Measurements from ENCODE around the gene CNOT8. TPM values are rescaled to one million over a fixed set of nuclear protein-coding genes. Genes with fewer than 3 reads are reported as not detected.
A peak's percentile ranks its signal among the peaks of the same experiment; 100 is the strongest.

CNOT8 gene
- total RNA-seq, 4 donors from 2014 or later, result 55.3 to 83.5 (median 76.6) TPM

- no peaks in the 10 kb centered on the region for H3K27me3 ChIP-seq
- H3K4me1 ChIP-seq, result peaks cover 25% of the 10 kb centered on the region
- WGBS, result 87% methylated on average over 5 of the region's 5 CpGs
- no peaks in the 10 kb centered on the region for H3K36me3 ChIP-seq
- no peak for DNase-seq (ENCODE audit: low spot score in 2 of 2)
- H3K4me3 ChIP-seq, result no peak overlapping the region
- H3K27ac ChIP-seq, result no peak overlapping the region
- no peaks in the 10 kb centered on the region for H3K9me3 ChIP-seq
- TF ChIP-seq, protein P1, sequence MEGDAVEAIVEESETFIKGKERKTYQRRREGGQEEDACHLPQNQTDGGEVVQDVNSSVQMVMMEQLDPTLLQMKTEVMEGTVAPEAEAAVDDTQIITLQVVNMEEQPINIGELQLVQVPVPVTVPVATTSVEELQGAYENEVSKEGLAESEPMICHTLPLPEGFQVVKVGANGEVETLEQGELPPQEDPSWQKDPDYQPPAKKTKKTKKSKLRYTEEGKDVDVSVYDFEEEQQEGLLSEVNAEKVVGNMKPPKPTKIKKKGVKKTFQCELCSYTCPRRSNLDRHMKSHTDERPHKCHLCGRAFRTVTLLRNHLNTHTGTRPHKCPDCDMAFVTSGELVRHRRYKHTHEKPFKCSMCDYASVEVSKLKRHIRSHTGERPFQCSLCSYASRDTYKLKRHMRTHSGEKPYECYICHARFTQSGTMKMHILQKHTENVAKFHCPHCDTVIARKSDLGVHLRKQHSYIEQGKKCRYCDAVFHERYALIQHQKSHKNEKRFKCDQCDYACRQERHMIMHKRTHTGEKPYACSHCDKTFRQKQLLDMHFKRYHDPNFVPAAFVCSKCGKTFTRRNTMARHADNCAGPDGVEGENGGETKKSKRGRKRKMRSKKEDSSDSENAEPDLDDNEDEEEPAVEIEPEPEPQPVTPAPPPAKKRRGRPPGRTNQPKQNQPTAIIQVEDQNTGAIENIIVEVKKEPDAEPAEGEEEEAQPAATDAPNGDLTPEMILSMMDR (IDR thresholded peaks at IDR 0.05), result no peak
- TF ChIP-seq EP300 (IDR thresholded peaks at IDR 0.05) (no peak), POLR2AphosphoS5 (IDR thresholded peaks at IDR 0.05) (no peak), POLR2A (IDR thresholded peaks at IDR 0.05) (no peak)
These were observed 13.6 kb upstream of the CNOT8 start for GRCh38 chr5:154844809-154845208.

DNA sequence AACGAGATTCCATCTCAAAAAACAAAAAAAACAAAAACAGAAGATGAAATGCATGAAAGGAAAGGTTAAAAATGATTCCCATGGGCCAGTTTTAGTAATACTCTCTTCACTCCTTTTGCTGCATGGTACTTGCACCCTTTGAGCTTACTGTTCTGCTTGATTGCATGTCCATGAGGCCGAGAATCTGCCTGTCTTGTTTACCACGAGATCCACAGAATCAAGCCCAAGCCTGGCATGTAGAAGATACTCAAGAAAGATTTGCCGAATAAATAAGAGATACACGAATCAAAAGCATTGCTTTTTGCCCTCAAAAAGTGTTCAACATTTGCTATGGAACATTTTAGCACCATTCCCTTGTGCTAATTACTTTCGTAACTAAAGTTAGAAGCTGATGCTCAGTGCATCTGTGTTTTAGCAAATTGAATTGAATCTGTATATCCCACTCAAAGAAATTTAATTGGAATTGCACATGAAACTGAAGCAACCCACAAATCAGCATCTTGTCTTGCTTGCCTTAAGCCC lies 9.1 kb upstream of the CNOT8 start:
- no peaks in the 10 kb centered on the region for H3K27me3 ChIP-seq
- no peaks in the 10 kb centered on the region for H3K9me3 ChIP-seq
- H3K4me1 ChIP-seq, result peaks cover 38% of the 10 kb centered on the region
- WGBS, result 63% methylated on average over 6 of the region's 6 CpGs
- TF ChIP-seq, protein P1 (IDR thresholded peaks at IDR 0.05), result no peak
- TF ChIP-seq POLR2A (IDR thresholded peaks at IDR 0.05) (no peak), EP300 (IDR thresholded peaks at IDR 0.05) (no peak), POLR2AphosphoS5 (IDR thresholded peaks at IDR 0.05) (no peak)
- DNase-seq (ENCODE audit: low spot score in 2 of 2), result no peak
- H3K36me3 ChIP-seq, result no peaks in the 10 kb centered on the region
- H3K4me3 ChIP-seq, result peak overlapping the region; percentile 57
- peak overlapping the region; percentile 89 for H3K27ac ChIP-seq

- Histone ChIP-seq H3K4me1 (peaks cover 35% of the 10 kb centered on the region), H3K36me3 (no peaks in the 10 kb centered on the region), H3K27me3 (no peaks in the 10 kb centered on the region), H3K4me3 (peak overlapping the region; percentile 57), H3K9me3 (no peaks in the 10 kb centered on the region), H3K27ac (peak overlapping the region; percentile 89)
- 28% methylated on average over 2 of the region's 2 CpGs for WGBS
- DNase-seq (ENCODE audit: low spot score in 2 of 2), result no peak
- no peak for TF ChIP-seq POLR2AphosphoS5 (IDR thresholded peaks at IDR 0.05)
- no peak for TF ChIP-seq EP300 (IDR thresholded peaks at IDR 0.05)
- TF ChIP-seq, protein P1 (IDR thresholded peaks at IDR 0.05), result no peak
- TF ChIP-seq POLR2A (IDR thresholded peaks at IDR 0.05), result no peak
These were observed 8.6 kb upstream of the CNOT8 start for GRCh38 chr5:154849791-154850201.

DNA sequence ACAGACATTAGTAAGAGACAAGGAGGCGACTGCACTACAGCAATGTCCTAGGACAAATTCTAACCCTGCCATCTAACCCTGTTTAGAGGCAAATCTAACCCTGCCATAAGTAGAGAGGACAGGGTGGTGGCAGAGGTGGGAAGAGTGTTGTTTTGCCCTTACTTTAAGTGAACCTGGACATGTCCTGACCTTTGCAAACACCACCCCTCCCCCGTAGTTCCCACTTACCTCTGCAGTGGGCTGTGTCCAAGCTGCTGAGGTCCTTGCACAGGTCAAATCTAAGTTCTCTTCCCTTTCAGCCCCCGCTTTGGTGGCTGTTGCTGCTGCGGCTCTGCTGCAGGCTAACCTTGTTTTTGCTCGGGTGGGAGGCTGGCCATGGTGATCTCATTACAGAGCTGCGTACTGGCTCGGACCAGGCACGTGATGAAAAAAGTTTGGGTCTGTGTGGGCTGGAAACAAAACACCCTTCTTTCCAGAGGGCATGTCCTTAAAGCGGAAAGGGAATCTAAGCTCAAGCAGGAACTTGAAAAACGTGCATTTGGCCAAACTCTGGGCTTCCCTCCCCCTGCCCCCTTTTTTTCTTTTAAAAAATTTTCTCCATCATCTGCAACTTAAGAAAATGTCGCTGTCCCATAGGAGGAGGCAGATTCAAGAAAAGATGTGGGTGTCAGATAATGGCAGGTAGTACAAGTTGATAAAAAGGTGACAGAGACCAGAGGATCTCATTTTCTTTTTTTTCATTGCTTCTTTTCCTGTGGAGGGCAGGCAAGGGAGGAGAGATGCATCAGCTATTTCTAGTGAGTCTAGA lies 8.0 kb upstream of the CNOT8 start, which contains the start of gene FAXDC2:
Gene FAXDC2 (minus strand): TSS at position 349 of the 808 bp plus-strand sequence. CDS start 12,425 bp downstream, outside the sequence.
- H3K27ac ChIP-seq, result peak within 1 kb of the TSS; percentile 89
- WGBS, result 5% methylated on average over 11 of the region's 11 CpGs

GRCh38 chr5:154851351-154851750 lies 7.1 kb upstream of the CNOT8 start:
- 97% methylated on average over 3 of the region's 3 CpGs for WGBS
- Histone ChIP-seq H3K27me3 (no peaks in the 10 kb centered on the region), H3K36me3 (no peaks in the 10 kb centered on the region), H3K9me3 (no peaks in the 10 kb centered on the region), H3K27ac (peak overlapping the region; percentile 89), H3K4me1 (peaks cover 31% of the 10 kb centered on the region), H3K4me3 (no peak overlapping the region)
- TF ChIP-seq, protein P1 (IDR thresholded peaks at IDR 0.05), result no peak
- TF ChIP-seq POLR2A (IDR thresholded peaks at IDR 0.05) (no peak), EP300 (IDR thresholded peaks at IDR 0.05) (no peak), POLR2AphosphoS5 (IDR thresholded peaks at IDR 0.05) (no peak)
- DNase-seq (ENCODE audit: low spot score in 2 of 2), result no peak

More for the DNA sequence above, 8.0 kb upstream of the CNOT8 start, which contains the start of gene FAXDC2:
- Histone ChIP-seq H3K4me3 (peak within 1 kb of the TSS; percentile 57), H3K4me1 (peaks cover 35% of the 10 kb centered on the region), H3K27me3 (no peaks in the 10 kb centered on the region), H3K36me3 (no peaks in the 10 kb centered on the region), H3K9me3 (no peaks in the 10 kb centered on the region)
- peak; percentile 88 to 93 for DNase-seq (ENCODE audit: low spot score in 2 of 2)
- TF ChIP-seq POLR2A (IDR thresholded peaks at IDR 0.05), result no peak
- TF ChIP-seq POLR2AphosphoS5 (IDR thresholded peaks at IDR 0.05), result peak in 2 of 3 donors; percentile 18 to 66
